Measurements from ENCODE around the gene NTN4.
"Not testable (repeated sequence)": the region's sequence is repeated elsewhere in the genome, so short reads cannot be mapped to it uniquely, and the experiment has no call there.

Gene NTN4

GRCh38 chr12:95663525-95663924, 127.0 kb downstream of the NTN4 start:
- Histone ChIP-seq H3K56ac (ENCODE audit: low read length) (no peak overlapping the region), H2BK120ac (ENCODE audit: low read depth, low read length) (no peak overlapping the region), H4K8ac (ENCODE audit: low read depth, low read length) (no peak overlapping the region), H3K27me3 (ENCODE audit: insufficient read depth, low read length, poor library complexity) (no peaks in the 10 kb centered on the region), H2BK15ac (replicated peaks; ENCODE audit: low read depth) (no peak overlapping the region), H3K4me2 (ENCODE audit: low read length) (no peak overlapping the region), H3K18ac (ENCODE audit: low read length) (no peak overlapping the region), H3K4me1 (ENCODE audit: control insufficient read depth, low read depth, low read length) (no peaks in the 10 kb centered on the region), H3K36me3 (ENCODE audit: control insufficient read depth, insufficient read depth, low read length) (no peaks in the 10 kb centered on the region), H3K4ac (ENCODE audit: low read depth, low read length) (no peak overlapping the region), H3K79me2 (ENCODE audit: control insufficient read depth, insufficient read depth, low read length) (no peaks in the 10 kb centered on the region), H4K5ac (ENCODE audit: low read length) (no peak overlapping the region), H3K27ac (ENCODE audit: low read depth, low read length) (no peak overlapping the region), H3K9ac (ENCODE audit: low read length) (no peak overlapping the region), H2BK5ac (ENCODE audit: low read length) (no peak overlapping the region), H3K23ac (ENCODE audit: low read length) (no peak overlapping the region), H2AK5ac (ENCODE audit: low read length) (no peak overlapping the region), H3K79me1 (ENCODE audit: low read length) (no peaks in the 10 kb centered on the region), H3K4me3 (ENCODE audit: low read length) (no peak overlapping the region)
- no CpG with 5 or more reads among the region's 2 CpGs for WGBS (ENCODE audit: extremely low coverage, insufficient coverage, low lambda C conversion rate)
- no peak for DNase-seq

- no peak overlapping the region for H2BK15ac ChIP-seq (replicated peaks; ENCODE audit: low read depth)
- no peaks in the 10 kb centered on the region for H3K79me1 ChIP-seq (ENCODE audit: low read length)
- no peaks in the 10 kb centered on the region for H3K36me3 ChIP-seq (ENCODE audit: control insufficient read depth, insufficient read depth, low read length)
- no peaks in the 10 kb centered on the region for H3K4me1 ChIP-seq (ENCODE audit: control insufficient read depth, low read depth, low read length)
- no CpG with 5 or more reads among the region's 1 CpG for WGBS (ENCODE audit: extremely low coverage, insufficient coverage, low lambda C conversion rate)
- H3K9ac ChIP-seq (ENCODE audit: low read length): no peak overlapping the region
- H3K4me2 ChIP-seq (ENCODE audit: low read length): no peak overlapping the region
- H4K8ac ChIP-seq (ENCODE audit: low read depth, low read length): no peak overlapping the region
- no peak overlapping the region for H2BK5ac ChIP-seq (ENCODE audit: low read length)
- no peak overlapping the region for H3K4me3 ChIP-seq (ENCODE audit: low read length)
- H3K56ac ChIP-seq (ENCODE audit: low read length): no peak overlapping the region
- H4K5ac ChIP-seq (ENCODE audit: low read length): no peak overlapping the region
- no peaks in the 10 kb centered on the region for H3K27me3 ChIP-seq (ENCODE audit: insufficient read depth, low read length, poor library complexity)
- no peak overlapping the region for H3K18ac ChIP-seq (ENCODE audit: low read length)
- H3K27ac ChIP-seq (ENCODE audit: low read depth, low read length): no peak overlapping the region
- DNase-seq: no peak
- no peak overlapping the region for H3K4ac ChIP-seq (ENCODE audit: low read depth, low read length)
- no peaks in the 10 kb centered on the region for H3K79me2 ChIP-seq (ENCODE audit: control insufficient read depth, insufficient read depth, low read length)
- no peak overlapping the region for H2AK5ac ChIP-seq (ENCODE audit: low read length)
- H2BK120ac ChIP-seq (ENCODE audit: low read depth, low read length): no peak overlapping the region
- no peak overlapping the region for H3K23ac ChIP-seq (ENCODE audit: low read length)
Measured at GRCh38 chr12:95661360-95661759, 129.2 kb downstream of the NTN4 start.

- Histone ChIP-seq H3K79me2 (ENCODE audit: control insufficient read depth, insufficient read depth, low read length) (no peaks in the 10 kb centered on the region), H2BK5ac (ENCODE audit: low read length) (no peak overlapping the region), H2AK5ac (ENCODE audit: low read length) (no peak overlapping the region), H3K4me1 (ENCODE audit: control insufficient read depth, low read depth, low read length) (no peaks in the 10 kb centered on the region), H3K27me3 (ENCODE audit: insufficient read depth, low read length, poor library complexity) (no peaks in the 10 kb centered on the region), H4K5ac (ENCODE audit: low read length) (no peak overlapping the region), H3K9ac (ENCODE audit: low read length) (no peak overlapping the region), H4K8ac (ENCODE audit: low read depth, low read length) (no peak overlapping the region), H3K36me3 (ENCODE audit: control insufficient read depth, insufficient read depth, low read length) (no peaks in the 10 kb centered on the region), H3K79me1 (ENCODE audit: low read length) (no peaks in the 10 kb centered on the region), H3K27ac (ENCODE audit: low read depth, low read length) (no peak overlapping the region), H3K4me2 (ENCODE audit: low read length) (no peak overlapping the region), H3K23ac (ENCODE audit: low read length) (no peak overlapping the region), H3K4me3 (ENCODE audit: low read length) (no peak overlapping the region), H3K56ac (ENCODE audit: low read length) (no peak overlapping the region), H3K4ac (ENCODE audit: low read depth, low read length) (no peak overlapping the region), H3K18ac (ENCODE audit: low read length) (no peak overlapping the region), H2BK120ac (ENCODE audit: low read depth, low read length) (no peak overlapping the region), H2BK15ac (replicated peaks; ENCODE audit: low read depth) (no peak overlapping the region)
- no CpG with 5 or more reads among the region's 6 CpGs for WGBS (ENCODE audit: extremely low coverage, insufficient coverage, low lambda C conversion rate)
- DNase-seq: no peak
Measured at GRCh38 chr12:95658386-95658785, 132.2 kb downstream of the NTN4 start.

GRCh38 chr12:95654665-95655064, 135.9 kb downstream of the NTN4 start:
- WGBS (ENCODE audit: extremely low coverage, insufficient coverage, low lambda C conversion rate): 100% methylated on average over 3 of the region's 3 CpGs
- H2AK5ac ChIP-seq (ENCODE audit: low read length); H3K4ac ChIP-seq (ENCODE audit: low read depth, low read length); H2BK120ac ChIP-seq (ENCODE audit: low read depth, low read length); H2BK5ac ChIP-seq (ENCODE audit: low read length); H3K18ac ChIP-seq (ENCODE audit: low read length); H3K9ac ChIP-seq (ENCODE audit: low read length); DNase-seq; H3K27ac ChIP-seq (ENCODE audit: low read depth, low read length); H3K23ac ChIP-seq (ENCODE audit: low read length); H3K79me1 ChIP-seq (ENCODE audit: low read length); H4K8ac ChIP-seq (ENCODE audit: low read depth, low read length); H3K4me3 ChIP-seq (ENCODE audit: low read length); H3K4me1 ChIP-seq (ENCODE audit: control insufficient read depth, low read depth, low read length); H3K79me2 ChIP-seq (ENCODE audit: control insufficient read depth, insufficient read depth, low read length); H3K4me2 ChIP-seq (ENCODE audit: low read length); H3K36me3 ChIP-seq (ENCODE audit: control insufficient read depth, insufficient read depth, low read length); H4K5ac ChIP-seq (ENCODE audit: low read length); H3K56ac ChIP-seq (ENCODE audit: low read length); H3K27me3 ChIP-seq (ENCODE audit: insufficient read depth, low read length, poor library complexity); H2BK15ac ChIP-seq (replicated peaks; ENCODE audit: low read depth): not testable (repeated sequence)

GRCh38 chr12:95653771-95654546, 136.6 kb downstream of the NTN4 start:
- no peak overlapping the region for H3K9ac ChIP-seq (ENCODE audit: low read length)
- no peak overlapping the region for H2BK15ac ChIP-seq (replicated peaks; ENCODE audit: low read depth)
- H2AK5ac ChIP-seq (ENCODE audit: low read length): no peak overlapping the region
- no peaks in the 10 kb centered on the region for H3K4me1 ChIP-seq (ENCODE audit: control insufficient read depth, low read depth, low read length)
- no peak overlapping the region for H2BK5ac ChIP-seq (ENCODE audit: low read length)
- H4K8ac ChIP-seq (ENCODE audit: low read depth, low read length): no peak overlapping the region
- H3K56ac ChIP-seq (ENCODE audit: low read length): no peak overlapping the region
- H2BK120ac ChIP-seq (ENCODE audit: low read depth, low read length): no peak overlapping the region
- WGBS (ENCODE audit: extremely low coverage, insufficient coverage, low lambda C conversion rate): no CpG with 5 or more reads among the region's 9 CpGs
- H3K27me3 ChIP-seq (ENCODE audit: insufficient read depth, low read length, poor library complexity): no peaks in the 10 kb centered on the region
- no peak overlapping the region for H3K27ac ChIP-seq (ENCODE audit: low read depth, low read length)
- H3K18ac ChIP-seq (ENCODE audit: low read length): no peak overlapping the region
- DNase-seq: no peak
- H3K4ac ChIP-seq (ENCODE audit: low read depth, low read length): no peak overlapping the region
- no peak overlapping the region for H3K4me2 ChIP-seq (ENCODE audit: low read length)
- no peak overlapping the region for H3K23ac ChIP-seq (ENCODE audit: low read length)
- H3K79me2 ChIP-seq (ENCODE audit: control insufficient read depth, insufficient read depth, low read length): no peaks in the 10 kb centered on the region
- H4K5ac ChIP-seq (ENCODE audit: low read length): no peak overlapping the region
- H3K4me3 ChIP-seq (ENCODE audit: low read length): no peak overlapping the region
- no peaks in the 10 kb centered on the region for H3K36me3 ChIP-seq (ENCODE audit: control insufficient read depth, insufficient read depth, low read length)
- H3K79me1 ChIP-seq (ENCODE audit: low read length): no peaks in the 10 kb centered on the region

- Histone ChIP-seq H3K79me1 (ENCODE audit: low read length) (no peaks in the 10 kb centered on the region), H2BK5ac (ENCODE audit: low read length) (no peak overlapping the region), H3K4me3 (ENCODE audit: low read length) (no peak overlapping the region), H3K27ac (ENCODE audit: low read depth, low read length) (no peak overlapping the region), H3K4me1 (ENCODE audit: control insufficient read depth, low read depth, low read length) (no peaks in the 10 kb centered on the region), H3K79me2 (ENCODE audit: control insufficient read depth, insufficient read depth, low read length) (no peaks in the 10 kb centered on the region), H2BK120ac (ENCODE audit: low read depth, low read length) (no peak overlapping the region), H3K18ac (ENCODE audit: low read length) (no peak overlapping the region), H4K5ac (ENCODE audit: low read length) (no peak overlapping the region), H2BK15ac (replicated peaks; ENCODE audit: low read depth) (no peak overlapping the region), H3K27me3 (ENCODE audit: insufficient read depth, low read length, poor library complexity) (no peaks in the 10 kb centered on the region), H3K23ac (ENCODE audit: low read length) (no peak overlapping the region), H3K36me3 (ENCODE audit: control insufficient read depth, insufficient read depth, low read length) (no peaks in the 10 kb centered on the region), H2AK5ac (ENCODE audit: low read length) (no peak overlapping the region), H4K8ac (ENCODE audit: low read depth, low read length) (no peak overlapping the region), H3K4me2 (ENCODE audit: low read length) (no peak overlapping the region), H3K9ac (ENCODE audit: low read length) (no peak overlapping the region), H3K56ac (ENCODE audit: low read length) (no peak overlapping the region), H3K4ac (ENCODE audit: low read depth, low read length) (no peak overlapping the region)
- DNase-seq: no peak
- WGBS (ENCODE audit: extremely low coverage, insufficient coverage, low lambda C conversion rate): no CpG with 5 or more reads among the region's 6 CpGs
Measured at GRCh38 chr12:95651681-95652080, 138.9 kb downstream of the NTN4 start.
